HG02623 (cell line): ENCODE results near the gene XXYLT1.

Source experiments
- ATAC-seq: cut with Tn5 transposase; IDR thresholded peaks from one replicate; pipeline ENCODE4 v1.9.1; 2021; ENCODE audit warnings: moderate library complexity; ENCODE audit not compliant: unreplicated experiment

Gene XXYLT1

GRCh38 chr3:195071011-195071728 lies 199.8 kb downstream of the XXYLT1 start:
- no peak for ATAC-seq

- ATAC-seq, result no peak
Measured at GRCh38 chr3:195070336-195070735, 200.6 kb downstream of the XXYLT1 start.

GRCh38 chr3:195069501-195070251 lies 201.3 kb downstream of the XXYLT1 start:
- ATAC-seq, result no peak

GRCh38 chr3:195068084-195069080 lies 202.6 kb downstream of the XXYLT1 start:
- ATAC-seq, result no peak

GRCh38 chr3:195066441-195066841 lies 204.5 kb downstream of the XXYLT1 start:
- ATAC-seq, result no peak

GRCh38 chr3:195065864-195066185 lies 205.1 kb downstream of the XXYLT1 start:
- no peak for ATAC-seq

- no peak for ATAC-seq
Measured at GRCh38 chr3:195065142-195065863, 205.7 kb downstream of the XXYLT1 start.

- no peak for ATAC-seq
Measured at GRCh38 chr3:195064300-195064931, 206.5 kb downstream of the XXYLT1 start.

GRCh38 chr3:195063581-195064193 lies 207.3 kb downstream of the XXYLT1 start:
- ATAC-seq, result no peak

- no peak for ATAC-seq
Measured at GRCh38 chr3:195062866-195063540, 208.0 kb downstream of the XXYLT1 start.

- no peak for ATAC-seq
Measured at GRCh38 chr3:195061756-195062655, 209.0 kb downstream of the XXYLT1 start.

- no peak for ATAC-seq
Measured at GRCh38 chr3:195060531-195061291, 210.2 kb downstream of the XXYLT1 start.

- ATAC-seq, result no peak
Measured at GRCh38 chr3:195060217-195060481, 210.8 kb downstream of the XXYLT1 start.

- no peak for ATAC-seq
Measured at GRCh38 chr3:195059471-195060216, 211.3 kb downstream of the XXYLT1 start.

GRCh38 chr3:195059006-195059350 lies 212.0 kb downstream of the XXYLT1 start:
- ATAC-seq, result no peak

GRCh38 chr3:195058336-195059005 lies 212.5 kb downstream of the XXYLT1 start:
- no peak for ATAC-seq

- no peak for ATAC-seq
Measured at GRCh38 chr3:195057716-195058115, 213.2 kb downstream of the XXYLT1 start.
